HepG2 (cell line): ENCODE measurements around the gene PTPA. TPM values are rescaled to one million over a fixed set of nuclear protein-coding genes. Genes with fewer than 3 reads are reported as not detected.

Experiments used
- CC2D1A ChIP-seq: sonication (generic); formaldehyde crosslinking; IDR thresholded peaks from 2 replicates; pipeline ENCODE4 v1.8.1; 2023; ENCODE audit warnings: mild to moderate bottlenecking, missing genetic modification reagents
- MTF2 ChIP-seq: sonication (generic); formaldehyde crosslinking; IDR thresholded peaks from 2 replicates; pipeline ENCODE4 v1.5.0; 2020; ENCODE audit warnings: missing genetic modification reagents, borderline replicate concordance
- NFE2L1 ChIP-seq: sonication (generic); formaldehyde crosslinking; IDR thresholded peaks from 2 replicates; pipeline ENCODE4 v1.4.0; 2020; ENCODE audit warnings: missing genetic modification reagents, mild to moderate bottlenecking, borderline replicate concordance
- POLR2G ChIP-seq: fragments of 200-400 bp; formaldehyde crosslinking; IDR thresholded peaks from 2 replicates; pipeline ENCODE4 v1.6.1; 2018; ENCODE audit warnings: mild to moderate bottlenecking, low read depth, low read length, moderate library complexity
- TARDBP ChIP-seq: sonication (generic); formaldehyde crosslinking; IDR thresholded peaks from 2 replicates; pipeline ENCODE4 v1.8.0; 2022; ENCODE audit warnings: mild to moderate bottlenecking, missing genetic modification reagents
- TGIF2 ChIP-seq: IDR thresholded peaks from 2 replicates; pipeline ENCODE4 v1.6.1; 2016; ENCODE audit warnings: control low read depth, missing compliant biosample characterization
- XBP1 ChIP-seq: sonication (generic); formaldehyde crosslinking; IDR thresholded peaks from 2 replicates; pipeline ENCODE4 v1.5.0; 2020; ENCODE audit warnings: missing genetic modification reagents
- ZFX ChIP-seq: sonication (generic); formaldehyde crosslinking; IDR thresholded peaks from 2 replicates; pipeline ENCODE4 v1.4.0; 2020; ENCODE audit warnings: mild to moderate bottlenecking, low read depth, missing genetic modification reagents, moderate library complexity
- ZFYVE20 ChIP-seq: sonication (generic); formaldehyde crosslinking; IDR thresholded peaks from 2 replicates; pipeline ENCODE4 v1.8.0; 2023; ENCODE audit warnings: low read depth, mild to moderate bottlenecking, moderate library complexity, missing genetic modification reagents, borderline replicate concordance
- ZNF331 ChIP-seq: sonication (generic); formaldehyde crosslinking; IDR thresholded peaks from 2 replicates; pipeline ENCODE4 v1.4.0; 2020; ENCODE audit warnings: missing genetic modification reagents
- ZNF343 ChIP-seq: sonication (generic); formaldehyde crosslinking; IDR thresholded peaks from 2 replicates; pipeline ENCODE4 v1.4.0; 2020; ENCODE audit warnings: mild to moderate bottlenecking, missing genetic modification reagents
- ZNF350 ChIP-seq: sonication (generic); formaldehyde crosslinking; IDR thresholded peaks from 2 replicates; pipeline ENCODE4 v1.4.0; 2020; ENCODE audit warnings: mild to moderate bottlenecking, low read depth, missing genetic modification reagents, borderline replicate concordance
- ZNF775 ChIP-seq: sonication (generic); formaldehyde crosslinking; IDR thresholded peaks from 2 replicates; pipeline ENCODE4 v1.4.0; 2020; ENCODE audit warnings: missing genetic modification reagents, mild to moderate bottlenecking, moderate library complexity, borderline replicate concordance
- ZNF788 ChIP-seq: sonication (generic); formaldehyde crosslinking; IDR thresholded peaks from 2 replicates; pipeline ENCODE4 v1.5.0; 2020; ENCODE audit warnings: mild to moderate bottlenecking, missing genetic modification reagents, borderline replicate concordance
- polyA plus RNA-seq, 8 experiments: library from polyadenylated mRNA; depleted of rRNA in 3 of 8; stranded (reverse) in 7 of 8; unstranded in 1 of 8; fragments of >200 nt; fragmentation: Illumina TruSeq in 4 of 8; extraction: Trizol in 4 of 8; gene quantifications; 2 replicates each; pipeline versions ENCODE4 v1.2.1 to v1.2.3, GENCODE V29; 2011 to 2016; ENCODE audit warnings: low read depth in 4 of 8, missing spikeins in 1 of 8, mixed read lengths in 1 of 8; ENCODE audit not compliant: insufficient read depth in 1 of 8
- total RNA-seq, 5 experiments: library from RNA; depleted of rRNA; stranded (reverse); fragments of >200 nt; fragmentation: Illumina TruSeq; extraction: Trizol; gene quantifications; 2 replicates each; pipeline ENCODE4 v1.2.3, GENCODE V29; 2016; ENCODE audit warnings: low read depth in 1 of 5
- TF ChIP-seq, protein P1 (sequence below): IDR thresholded peaks from 2 replicates; pipeline ENCODE4 v1.6.1; 2012; ENCODE audit warnings: inconsistent platforms
- TF ChIP-seq, protein P2 (sequence below): sonication (generic); IDR thresholded peaks from 2 replicates; pipeline ENCODE4 v1.6.1; 2016; ENCODE audit warnings: low read depth, borderline replicate concordance
- TF ChIP-seq, protein P3 (sequence below): sonication (generic); formaldehyde crosslinking; IDR thresholded peaks from 2 replicates; pipeline ENCODE4 v1.4.0; 2020; ENCODE audit warnings: mild to moderate bottlenecking, missing genetic modification reagents
- TF ChIP-seq, protein P4 (sequence below): sonication (generic); formaldehyde crosslinking; IDR thresholded peaks from 2 replicates; pipeline ENCODE4 v1.4.0; 2020; ENCODE audit warnings: missing genetic modification reagents, borderline replicate concordance

Gene PTPA
- total and polyA plus RNA-seq, 2 of the 13 experiments (the other 11 are each of a cell fraction or from before 2014, with no cell fraction given), result 79.3 to 105 TPM

DNA sequence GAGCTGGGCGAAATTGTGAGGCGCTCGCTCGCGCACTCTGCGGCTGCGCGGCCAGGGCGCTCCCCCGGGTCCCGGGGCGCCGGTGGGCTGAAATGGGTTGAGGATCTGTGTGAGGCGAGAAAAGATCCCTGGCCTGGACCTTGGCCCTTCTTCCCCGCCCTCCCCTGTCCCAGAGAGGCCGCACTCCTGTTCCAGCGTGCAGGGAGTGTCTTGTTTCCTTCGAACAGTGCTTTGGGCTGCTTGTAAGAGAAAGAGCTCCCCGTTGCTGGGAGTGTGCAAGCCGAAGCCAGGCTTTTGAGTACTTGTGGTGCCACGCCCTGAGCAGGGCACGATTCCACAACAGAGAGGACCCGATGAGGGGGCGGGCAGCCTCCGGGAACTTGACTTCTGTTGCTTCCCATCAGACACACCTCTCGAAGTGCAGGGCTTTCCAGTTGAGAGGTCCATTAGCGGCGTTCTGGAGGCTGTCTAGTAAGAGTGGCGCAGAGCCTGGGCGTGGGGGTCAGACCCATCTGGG lies 29.8 kb upstream of the PTPA start (continued):
- TF ChIP-seq ZNF343 (CRISPR knock-in tag) (0 out of 2 replicates have a peak, but pooled peaks have one; percentile 1), ZNF331 (no peak), XBP1 (no peak), ZNF350 (0 out of 2 replicates have a peak, but pooled peaks have one; percentile 12), CC2D1A (CRISPR knock-in tag) (no peak), ZFYVE20 (no peak), ZNF788 (no peak), POLR2G (0 out of 2 replicates have a peak, but pooled peaks have one; percentile 17), TGIF2 (CRISPR knock-in tag) (0 out of 2 replicates have a peak, but pooled peaks have one; percentile 10), ZFX (CRISPR knock-in tag) (0 out of 2 replicates have a peak, but pooled peaks have one; percentile 26), ZNF775 (no peak), MTF2 (CRISPR knock-in tag) (0 out of 2 replicates have a peak, but pooled peaks have one; percentile 52), TARDBP (0 out of 2 replicates have a peak, but pooled peaks have one; percentile 6), NFE2L1 (CRISPR knock-in tag) (no peak)
- TF ChIP-seq, protein P1, sequence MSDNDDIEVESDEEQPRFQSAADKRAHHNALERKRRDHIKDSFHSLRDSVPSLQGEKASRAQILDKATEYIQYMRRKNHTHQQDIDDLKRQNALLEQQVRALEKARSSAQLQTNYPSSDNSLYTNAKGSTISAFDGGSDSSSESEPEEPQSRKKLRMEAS, result peak; percentile 14; the same call in 1 of the 2 replicates
- TF ChIP-seq, protein P2, sequence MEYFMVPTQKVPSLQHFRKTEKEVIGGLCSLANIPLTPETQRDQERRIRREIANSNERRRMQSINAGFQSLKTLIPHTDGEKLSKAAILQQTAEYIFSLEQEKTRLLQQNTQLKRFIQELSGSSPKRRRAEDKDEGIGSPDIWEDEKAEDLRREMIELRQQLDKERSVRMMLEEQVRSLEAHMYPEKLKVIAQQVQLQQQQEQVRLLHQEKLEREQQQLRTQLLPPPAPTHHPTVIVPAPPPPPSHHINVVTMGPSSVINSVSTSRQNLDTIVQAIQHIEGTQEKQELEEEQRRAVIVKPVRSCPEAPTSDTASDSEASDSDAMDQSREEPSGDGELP, result no peak
- TF ChIP-seq, protein P3, sequence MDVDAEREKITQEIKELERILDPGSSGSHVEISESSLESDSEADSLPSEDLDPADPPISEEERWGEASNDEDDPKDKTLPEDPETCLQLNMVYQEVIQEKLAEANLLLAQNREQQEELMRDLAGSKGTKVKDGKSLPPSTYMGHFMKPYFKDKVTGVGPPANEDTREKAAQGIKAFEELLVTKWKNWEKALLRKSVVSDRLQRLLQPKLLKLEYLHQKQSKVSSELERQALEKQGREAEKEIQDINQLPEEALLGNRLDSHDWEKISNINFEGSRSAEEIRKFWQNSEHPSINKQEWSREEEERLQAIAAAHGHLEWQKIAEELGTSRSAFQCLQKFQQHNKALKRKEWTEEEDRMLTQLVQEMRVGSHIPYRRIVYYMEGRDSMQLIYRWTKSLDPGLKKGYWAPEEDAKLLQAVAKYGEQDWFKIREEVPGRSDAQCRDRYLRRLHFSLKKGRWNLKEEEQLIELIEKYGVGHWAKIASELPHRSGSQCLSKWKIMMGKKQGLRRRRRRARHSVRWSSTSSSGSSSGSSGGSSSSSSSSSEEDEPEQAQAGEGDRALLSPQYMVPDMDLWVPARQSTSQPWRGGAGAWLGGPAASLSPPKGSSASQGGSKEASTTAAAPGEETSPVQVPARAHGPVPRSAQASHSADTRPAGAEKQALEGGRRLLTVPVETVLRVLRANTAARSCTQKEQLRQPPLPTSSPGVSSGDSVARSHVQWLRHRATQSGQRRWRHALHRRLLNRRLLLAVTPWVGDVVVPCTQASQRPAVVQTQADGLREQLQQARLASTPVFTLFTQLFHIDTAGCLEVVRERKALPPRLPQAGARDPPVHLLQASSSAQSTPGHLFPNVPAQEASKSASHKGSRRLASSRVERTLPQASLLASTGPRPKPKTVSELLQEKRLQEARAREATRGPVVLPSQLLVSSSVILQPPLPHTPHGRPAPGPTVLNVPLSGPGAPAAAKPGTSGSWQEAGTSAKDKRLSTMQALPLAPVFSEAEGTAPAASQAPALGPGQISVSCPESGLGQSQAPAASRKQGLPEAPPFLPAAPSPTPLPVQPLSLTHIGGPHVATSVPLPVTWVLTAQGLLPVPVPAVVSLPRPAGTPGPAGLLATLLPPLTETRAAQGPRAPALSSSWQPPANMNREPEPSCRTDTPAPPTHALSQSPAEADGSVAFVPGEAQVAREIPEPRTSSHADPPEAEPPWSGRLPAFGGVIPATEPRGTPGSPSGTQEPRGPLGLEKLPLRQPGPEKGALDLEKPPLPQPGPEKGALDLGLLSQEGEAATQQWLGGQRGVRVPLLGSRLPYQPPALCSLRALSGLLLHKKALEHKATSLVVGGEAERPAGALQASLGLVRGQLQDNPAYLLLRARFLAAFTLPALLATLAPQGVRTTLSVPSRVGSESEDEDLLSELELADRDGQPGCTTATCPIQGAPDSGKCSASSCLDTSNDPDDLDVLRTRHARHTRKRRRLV (CRISPR knock-in tag), result no peak
- TF ChIP-seq, protein P4, sequence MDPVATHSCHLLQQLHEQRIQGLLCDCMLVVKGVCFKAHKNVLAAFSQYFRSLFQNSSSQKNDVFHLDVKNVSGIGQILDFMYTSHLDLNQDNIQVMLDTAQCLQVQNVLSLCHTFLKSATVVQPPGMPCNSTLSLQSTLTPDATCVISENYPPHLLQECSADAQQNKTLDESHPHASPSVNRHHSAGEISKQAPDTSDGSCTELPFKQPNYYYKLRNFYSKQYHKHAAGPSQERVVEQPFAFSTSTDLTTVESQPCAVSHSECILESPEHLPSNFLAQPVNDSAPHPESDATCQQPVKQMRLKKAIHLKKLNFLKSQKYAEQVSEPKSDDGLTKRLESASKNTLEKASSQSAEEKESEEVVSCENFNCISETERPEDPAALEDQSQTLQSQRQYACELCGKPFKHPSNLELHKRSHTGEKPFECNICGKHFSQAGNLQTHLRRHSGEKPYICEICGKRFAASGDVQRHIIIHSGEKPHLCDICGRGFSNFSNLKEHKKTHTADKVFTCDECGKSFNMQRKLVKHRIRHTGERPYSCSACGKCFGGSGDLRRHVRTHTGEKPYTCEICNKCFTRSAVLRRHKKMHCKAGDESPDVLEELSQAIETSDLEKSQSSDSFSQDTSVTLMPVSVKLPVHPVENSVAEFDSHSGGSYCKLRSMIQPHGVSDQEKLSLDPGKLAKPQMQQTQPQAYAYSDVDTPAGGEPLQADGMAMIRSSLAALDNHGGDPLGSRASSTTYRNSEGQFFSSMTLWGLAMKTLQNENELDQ (CRISPR knock-in tag), result no peak
